GM19467 (cell line): ENCODE results near the gene RBM4.
"Not testable (repeated sequence)": the region's sequence is repeated elsewhere in the genome, so short reads cannot be mapped to it uniquely, and the experiment has no call there.

ENCODE experiments used
- ATAC-seq: cut with Tn5 transposase; IDR thresholded peaks from one replicate; pipeline ENCODE4 v1.9.1; 2021; ENCODE audit warnings: mild to moderate bottlenecking, moderate library complexity; ENCODE audit not compliant: unreplicated experiment

RBM4 gene

GRCh38 chr11:66616379-66617154 is 21.9 kb upstream of the RBM4 start, which contains the start of gene RBM14:
Gene RBM14, plus strand, starts transcription at chr11:66616630. Its CDS starts 91 bp downstream, at chr11:66616721.
- ATAC-seq = peak; percentile 87

GRCh38 chr11:66617155-66617834 is 21.2 kb upstream of the RBM4 start:
- no peak for ATAC-seq

- ATAC-seq = no peak
These were observed 19.4 kb upstream of the RBM4 start for GRCh38 chr11:66619080-66619554.

DNA sequence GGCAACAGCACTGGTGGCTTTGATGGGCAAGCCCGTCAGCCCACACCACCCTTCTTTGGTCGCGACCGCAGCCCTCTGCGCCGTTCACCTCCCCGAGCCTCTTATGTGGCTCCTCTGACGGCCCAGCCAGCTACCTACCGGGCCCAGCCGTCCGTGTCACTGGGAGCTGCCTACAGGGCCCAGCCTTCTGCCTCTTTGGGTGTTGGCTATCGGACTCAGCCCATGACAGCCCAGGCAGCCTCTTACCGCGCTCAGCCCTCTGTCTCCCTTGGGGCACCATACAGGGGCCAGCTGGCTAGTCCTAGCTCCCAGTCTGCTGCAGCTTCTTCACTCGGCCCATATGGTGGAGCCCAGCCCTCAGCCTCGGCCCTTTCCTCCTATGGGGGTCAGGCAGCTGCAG is 14.1 kb upstream of the RBM4 start:
- ATAC-seq = no peak

- no peak for ATAC-seq
These were observed 13.3 kb upstream of the RBM4 start for GRCh38 chr11:66625041-66625751.

GRCh38 chr11:66625752-66626149 is 12.8 kb upstream of the RBM4 start:
- ATAC-seq = no peak

DNA sequence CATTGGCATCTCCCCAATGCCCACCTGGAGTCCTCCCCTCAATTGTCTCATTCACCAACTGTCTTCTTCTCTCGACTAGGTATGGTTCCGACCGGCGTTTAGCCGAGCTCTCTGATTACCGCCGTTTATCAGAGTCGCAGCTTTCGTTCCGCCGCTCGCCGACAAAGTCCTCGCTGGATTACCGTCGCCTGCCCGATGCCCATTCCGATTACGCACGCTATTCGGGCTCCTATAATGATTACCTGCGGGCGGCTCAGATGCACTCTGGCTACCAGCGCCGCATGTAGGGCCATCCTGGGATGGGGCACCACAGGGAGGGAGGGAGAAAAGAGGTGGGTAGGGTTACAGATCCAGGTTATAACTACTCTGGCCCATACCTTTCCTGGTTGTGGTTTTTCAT is 12.1 kb upstream of the RBM4 start:
- no peak for ATAC-seq

GRCh38 chr11:66626926-66627325 is 11.6 kb upstream of the RBM4 start:
- no peak for ATAC-seq

GRCh38 chr11:66628061-66628603 is 10.4 kb upstream of the RBM4 start:
- ATAC-seq = no peak

- ATAC-seq = no peak
These were observed 9.1 kb upstream of the RBM4 start for GRCh38 chr11:66629356-66629755.

- ATAC-seq = no peak
These were observed 6.6 kb upstream of the RBM4 start for GRCh38 chr11:66631883-66632282.

- ATAC-seq = no peak
These were observed 5.6 kb upstream of the RBM4 start for GRCh38 chr11:66632952-66633351.

GRCh38 chr11:66636411-66636810 is 2.1 kb upstream of the RBM4 start:
- ATAC-seq = no peak

DNA sequence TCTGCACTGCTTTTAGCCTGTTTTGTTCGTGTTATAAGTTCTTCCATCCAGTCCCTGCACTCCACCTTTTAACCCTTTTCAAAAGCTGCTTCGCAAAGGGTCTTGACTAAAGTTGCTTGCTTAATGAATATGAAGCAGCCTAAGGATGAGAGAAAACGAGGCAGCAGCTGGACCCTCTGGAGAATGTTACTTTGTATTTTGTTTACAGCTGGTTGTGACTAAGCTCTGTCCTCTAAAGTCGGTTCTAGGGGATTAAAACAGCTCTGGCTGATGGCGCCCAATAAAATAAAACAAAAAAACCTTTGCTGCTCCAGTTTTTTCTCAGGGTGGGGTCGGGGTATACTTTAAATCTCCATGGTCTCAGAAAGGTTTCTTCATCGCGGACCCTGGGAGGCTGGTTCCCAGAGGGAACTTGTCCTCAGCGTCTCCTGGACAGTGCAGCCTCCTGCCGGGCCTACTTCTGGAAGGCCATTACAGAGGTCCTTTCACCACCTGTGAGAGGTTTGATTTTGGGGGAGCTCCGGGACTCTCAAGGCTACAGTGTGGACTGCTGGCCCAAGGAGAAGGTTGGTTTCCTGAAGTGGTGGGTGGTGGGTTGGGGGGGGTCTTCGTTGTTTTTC is 836 bp upstream of the RBM4 start:
- no peak for ATAC-seq

DNA sequence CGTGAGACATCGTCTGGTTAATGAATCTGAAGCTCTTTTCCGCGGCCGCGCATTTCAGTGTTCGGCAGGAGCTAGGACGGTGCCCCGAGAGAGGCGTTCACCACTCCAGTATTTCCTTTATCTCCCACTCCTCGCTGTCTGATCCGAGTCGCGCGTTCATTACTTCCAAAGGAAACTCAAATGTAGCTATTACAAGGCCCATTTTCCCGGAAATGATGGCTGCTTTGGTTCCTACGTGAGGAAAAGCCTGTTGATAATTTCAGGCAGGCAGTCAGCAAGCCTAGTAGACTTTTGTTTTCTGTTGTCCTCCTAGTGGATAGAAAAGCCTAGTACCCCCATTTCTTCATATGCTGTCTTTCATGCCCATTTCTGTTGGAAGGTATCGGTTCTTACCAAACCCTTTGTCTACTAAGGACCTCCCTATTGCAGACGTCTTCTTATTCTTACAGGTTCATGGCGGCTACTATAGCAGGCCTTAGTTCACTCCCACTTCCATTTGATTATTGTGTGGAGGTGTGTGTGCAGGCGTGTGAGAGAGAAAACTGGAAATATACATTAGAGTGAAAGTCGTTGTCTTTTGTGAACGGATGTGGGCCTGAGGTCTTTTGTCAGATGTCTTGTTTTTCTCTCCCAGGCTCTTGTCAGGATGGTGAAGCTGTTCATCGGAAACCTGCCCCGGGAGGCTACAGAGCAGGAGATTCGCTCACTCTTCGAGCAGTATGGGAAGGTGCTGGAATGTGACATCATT is 737 bp downstream of the RBM4 start:
- ATAC-seq = no peak

- ATAC-seq = not testable (repeated sequence)
These were observed 1.4 kb downstream of the RBM4 start for GRCh38 chr11:66639814-66640340.

GRCh38 chr11:66641834-66642233 is 3.3 kb downstream of the RBM4 start:
- ATAC-seq = no peak

DNA sequence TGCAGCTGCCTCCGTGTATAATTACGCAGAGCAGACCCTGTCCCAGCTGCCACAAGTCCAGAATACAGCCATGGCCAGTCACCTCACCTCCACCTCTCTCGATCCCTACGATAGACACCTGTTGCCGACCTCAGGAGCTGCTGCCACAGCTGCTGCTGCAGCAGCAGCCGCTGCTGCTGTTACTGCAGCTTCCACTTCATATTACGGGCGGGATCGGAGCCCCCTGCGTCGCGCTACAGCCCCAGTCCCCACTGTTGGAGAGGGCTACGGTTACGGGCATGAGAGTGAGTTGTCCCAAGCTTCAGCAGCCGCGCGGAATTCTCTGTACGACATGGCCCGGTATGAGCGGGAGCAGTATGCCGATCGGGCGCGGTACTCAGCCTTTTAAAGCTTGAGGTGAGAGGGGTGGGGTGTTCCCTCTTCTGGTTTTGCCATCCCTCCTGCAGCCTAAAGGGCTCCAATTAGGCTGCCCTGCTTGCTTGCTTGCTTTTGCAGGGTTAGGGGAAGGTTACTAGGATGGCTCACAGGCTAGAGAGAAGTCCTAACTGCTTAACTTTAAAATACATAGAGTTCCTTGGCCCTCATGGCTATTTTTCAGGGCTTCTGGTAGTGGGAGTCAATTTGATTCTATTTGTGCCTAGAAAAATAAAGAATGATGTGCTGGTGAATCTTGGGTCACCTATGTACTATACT is 5.4 kb downstream of the RBM4 start:
- ATAC-seq = no peak

- no peak for ATAC-seq
These were observed 8.3 kb downstream of the RBM4 start for GRCh38 chr11:66646828-66647227.
